GM12872 (cell line): ENCODE data around the gene DIAPH3.
A peak's percentile ranks its signal among the peaks of the same experiment; 100 is the strongest.

Source experiments
- CTCF ChIP-seq: IDR thresholded peaks from 3 replicates; pipeline ENCODE4 v1.5.1; 2011; ENCODE audit warnings: low read depth, mild to moderate bottlenecking, low read length, moderate library complexity; ENCODE audit not compliant: insufficient read depth

Gene DIAPH3

GRCh38 chr13:60134376-60134775 lies 29.4 kb downstream of the DIAPH3 start:
- TF ChIP-seq CTCF = 0 out of 3 replicates have a peak, but pooled peaks have one; percentile 12

- TF ChIP-seq CTCF = no peak
Measured at GRCh38 chr13:60121337-60121687, 42.4 kb downstream of the DIAPH3 start.

- no peak for TF ChIP-seq CTCF
Measured at GRCh38 chr13:60120617-60121336, 43.0 kb downstream of the DIAPH3 start.

- no peak for TF ChIP-seq CTCF
Measured at GRCh38 chr13:60118696-60119400, 44.9 kb downstream of the DIAPH3 start.

- TF ChIP-seq CTCF = no peak
Measured at GRCh38 chr13:60114499-60115028, 49.2 kb downstream of the DIAPH3 start.

GRCh38 chr13:60112771-60113170 lies 51.0 kb downstream of the DIAPH3 start:
- TF ChIP-seq CTCF = no peak

- no peak for TF ChIP-seq CTCF
Measured at GRCh38 chr13:60111691-60112090, 52.0 kb downstream of the DIAPH3 start.
